Measurements from ENCODE around the gene MFSD11. TPM values are rescaled to one million over a fixed set of nuclear protein-coding genes. Genes with fewer than 3 reads are reported as not detected.

MFSD11 gene
- total RNA-seq, 1 donor from 2014 or later = 24.1 TPM

DNA sequence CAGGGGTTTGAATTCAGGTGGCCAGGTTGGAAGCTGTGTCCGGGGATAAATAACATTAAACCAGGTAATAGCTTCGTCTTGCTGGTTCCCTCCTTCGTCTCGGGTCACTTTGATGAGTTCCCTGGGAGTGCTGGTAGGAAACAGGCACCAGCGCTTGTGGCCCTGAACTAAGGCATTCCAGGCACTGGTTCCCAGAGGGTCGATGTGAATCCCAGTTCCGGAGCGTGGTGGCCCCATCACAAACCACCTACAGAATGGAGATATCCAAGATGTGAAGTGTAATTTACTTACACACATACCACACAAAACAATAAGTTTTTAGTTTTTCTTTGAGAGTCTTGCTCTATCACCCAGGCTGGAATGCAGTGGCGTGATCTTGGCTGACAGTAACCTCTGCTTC is 14.1 kb upstream of the MFSD11 start:
- H3K4me3 ChIP-seq = no peak overlapping the region
- no peak for DNase-seq (ENCODE audit: extremely low spot score in 2 of 2)

DNA sequence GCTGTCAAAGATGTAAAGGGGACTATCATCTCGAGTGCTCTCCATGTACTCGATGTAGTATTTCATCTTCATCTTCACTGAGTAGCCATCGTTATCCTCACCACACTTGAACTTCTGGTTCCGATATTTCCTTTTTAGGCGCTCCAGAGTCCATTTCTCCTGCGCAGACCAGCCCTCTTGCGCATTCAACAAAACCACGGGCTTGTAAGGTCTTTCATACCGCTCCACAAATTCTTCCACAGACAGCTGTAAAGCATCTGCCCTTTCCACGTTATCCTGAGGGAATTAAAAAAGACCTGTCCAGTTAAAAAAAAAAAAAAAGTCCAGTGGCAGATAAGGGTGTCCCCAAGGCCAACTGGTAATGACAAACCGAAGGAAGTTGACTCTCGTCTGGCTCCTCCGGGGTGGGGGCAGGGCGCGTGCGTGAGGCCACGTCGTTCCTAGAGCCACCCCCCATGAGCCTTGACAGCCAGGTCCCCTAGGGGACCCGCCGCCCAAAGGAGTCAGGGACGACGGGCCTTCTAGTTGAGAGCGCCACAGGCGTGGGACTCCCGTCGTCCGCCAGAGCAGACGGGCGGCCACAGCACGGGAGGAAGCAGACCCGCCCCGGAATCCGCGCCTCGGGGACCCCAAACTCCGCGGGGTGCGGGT is 12.2 kb upstream of the MFSD11 start:
- peaks cover 56% of the 10 kb centered on the region for H3K4me1 ChIP-seq
- H3K27ac ChIP-seq = peak overlapping the region; percentile 99
- intact Hi-C loops (cut with DNase I) = no loop called here
- peak overlapping the region; percentile 80 to 95 for H3K4me3 ChIP-seq
- TF ChIP-seq POLR2AphosphoS5 (IDR thresholded peaks at IDR 0.05; ENCODE audit: insufficient read depth in 1 of 2, low read depth in 1 of 2) (peak in 1 of 2 donors; percentile 44), POLR2A (IDR thresholded peaks at IDR 0.05) (no peak)
- TF ChIP-seq, protein P1, sequence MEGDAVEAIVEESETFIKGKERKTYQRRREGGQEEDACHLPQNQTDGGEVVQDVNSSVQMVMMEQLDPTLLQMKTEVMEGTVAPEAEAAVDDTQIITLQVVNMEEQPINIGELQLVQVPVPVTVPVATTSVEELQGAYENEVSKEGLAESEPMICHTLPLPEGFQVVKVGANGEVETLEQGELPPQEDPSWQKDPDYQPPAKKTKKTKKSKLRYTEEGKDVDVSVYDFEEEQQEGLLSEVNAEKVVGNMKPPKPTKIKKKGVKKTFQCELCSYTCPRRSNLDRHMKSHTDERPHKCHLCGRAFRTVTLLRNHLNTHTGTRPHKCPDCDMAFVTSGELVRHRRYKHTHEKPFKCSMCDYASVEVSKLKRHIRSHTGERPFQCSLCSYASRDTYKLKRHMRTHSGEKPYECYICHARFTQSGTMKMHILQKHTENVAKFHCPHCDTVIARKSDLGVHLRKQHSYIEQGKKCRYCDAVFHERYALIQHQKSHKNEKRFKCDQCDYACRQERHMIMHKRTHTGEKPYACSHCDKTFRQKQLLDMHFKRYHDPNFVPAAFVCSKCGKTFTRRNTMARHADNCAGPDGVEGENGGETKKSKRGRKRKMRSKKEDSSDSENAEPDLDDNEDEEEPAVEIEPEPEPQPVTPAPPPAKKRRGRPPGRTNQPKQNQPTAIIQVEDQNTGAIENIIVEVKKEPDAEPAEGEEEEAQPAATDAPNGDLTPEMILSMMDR (IDR thresholded peaks at IDR 0.05) = no peak
- no peaks in the 10 kb centered on the region for H3K27me3 ChIP-seq
- no peaks in the 10 kb centered on the region for H3K9me3 ChIP-seq
- no peak for DNase-seq (ENCODE audit: extremely low spot score in 2 of 2)
- peaks cover 0 to 50% of the 10 kb centered on the region in 2 donors for H3K36me3 ChIP-seq

More for the DNA sequence above, 14.1 kb upstream of the MFSD11 start:
- intact Hi-C loops (cut with DNase I) = no loop called here
- no peaks in the 10 kb centered on the region for H3K27me3 ChIP-seq
- H3K9me3 ChIP-seq = no peaks in the 10 kb centered on the region
- peaks cover 47% of the 10 kb centered on the region for H3K4me1 ChIP-seq
- H3K27ac ChIP-seq = no peak overlapping the region
- peaks cover 0 to 58% of the 10 kb centered on the region in 2 donors for H3K36me3 ChIP-seq
- TF ChIP-seq POLR2AphosphoS5 (IDR thresholded peaks at IDR 0.05; ENCODE audit: insufficient read depth in 1 of 2, low read depth in 1 of 2) = no peak
- TF ChIP-seq, protein P1 (IDR thresholded peaks at IDR 0.05) = no peak
- TF ChIP-seq POLR2A (IDR thresholded peaks at IDR 0.05) = no peak

DNA sequence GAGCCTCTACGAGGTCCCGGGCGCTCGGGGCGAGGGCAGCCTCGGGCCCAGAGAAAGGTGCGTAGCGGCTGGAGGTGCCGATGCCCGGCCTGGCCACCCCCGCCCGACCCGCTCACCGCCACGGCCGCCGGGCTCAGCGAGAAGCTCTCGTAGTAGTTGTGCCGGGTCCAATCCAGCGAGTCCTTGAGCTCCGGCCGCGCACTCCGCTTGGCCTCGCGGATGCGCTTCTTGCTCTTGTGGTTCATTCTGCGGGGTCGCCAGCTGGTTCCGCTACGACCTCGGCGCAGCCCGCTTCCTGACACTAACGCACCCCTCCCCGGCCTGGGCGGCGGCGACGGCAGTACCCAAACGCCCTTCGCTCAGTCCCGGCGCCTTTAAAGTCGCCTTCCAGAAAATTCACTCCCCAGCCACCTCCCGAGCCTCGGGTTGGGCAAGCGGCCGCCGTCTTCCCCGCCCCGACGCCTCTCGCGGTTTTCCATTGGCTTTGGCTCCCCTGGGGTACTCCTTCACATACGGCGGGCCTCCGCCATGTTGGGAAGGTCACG is 11.6 kb upstream of the MFSD11 start, which contains the start of gene JMJD6:
Gene JMJD6 (minus strand): TSS at position 376 of the 545 bp plus-strand sequence. CDS start 131 bp downstream, at position 245.
- Histone ChIP-seq H3K27me3 (no peaks in the 10 kb centered on the region), H3K4me1 (peaks cover 59% of the 10 kb centered on the region), H3K4me3 (peak within 1 kb of the TSS; percentile 80 to 95), H3K36me3 (peaks cover 0 to 47% of the 10 kb centered on the region in 2 donors), H3K9me3 (no peaks in the 10 kb centered on the region), H3K27ac (peak within 1 kb of the TSS; percentile 99)
- intact Hi-C loops (cut with DNase I) = no loop called here
- TF ChIP-seq, protein P1 (IDR thresholded peaks at IDR 0.05) = no peak
- peak; percentile 94 to 97 for TF ChIP-seq POLR2AphosphoS5 (IDR thresholded peaks at IDR 0.05; ENCODE audit: insufficient read depth in 1 of 2, low read depth in 1 of 2)
- TF ChIP-seq POLR2A (IDR thresholded peaks at IDR 0.05) = peak in 1 of 2 donors; percentile 94
- peak in 1 of 2 donors; percentile 99 for DNase-seq (ENCODE audit: extremely low spot score in 2 of 2)

DNA sequence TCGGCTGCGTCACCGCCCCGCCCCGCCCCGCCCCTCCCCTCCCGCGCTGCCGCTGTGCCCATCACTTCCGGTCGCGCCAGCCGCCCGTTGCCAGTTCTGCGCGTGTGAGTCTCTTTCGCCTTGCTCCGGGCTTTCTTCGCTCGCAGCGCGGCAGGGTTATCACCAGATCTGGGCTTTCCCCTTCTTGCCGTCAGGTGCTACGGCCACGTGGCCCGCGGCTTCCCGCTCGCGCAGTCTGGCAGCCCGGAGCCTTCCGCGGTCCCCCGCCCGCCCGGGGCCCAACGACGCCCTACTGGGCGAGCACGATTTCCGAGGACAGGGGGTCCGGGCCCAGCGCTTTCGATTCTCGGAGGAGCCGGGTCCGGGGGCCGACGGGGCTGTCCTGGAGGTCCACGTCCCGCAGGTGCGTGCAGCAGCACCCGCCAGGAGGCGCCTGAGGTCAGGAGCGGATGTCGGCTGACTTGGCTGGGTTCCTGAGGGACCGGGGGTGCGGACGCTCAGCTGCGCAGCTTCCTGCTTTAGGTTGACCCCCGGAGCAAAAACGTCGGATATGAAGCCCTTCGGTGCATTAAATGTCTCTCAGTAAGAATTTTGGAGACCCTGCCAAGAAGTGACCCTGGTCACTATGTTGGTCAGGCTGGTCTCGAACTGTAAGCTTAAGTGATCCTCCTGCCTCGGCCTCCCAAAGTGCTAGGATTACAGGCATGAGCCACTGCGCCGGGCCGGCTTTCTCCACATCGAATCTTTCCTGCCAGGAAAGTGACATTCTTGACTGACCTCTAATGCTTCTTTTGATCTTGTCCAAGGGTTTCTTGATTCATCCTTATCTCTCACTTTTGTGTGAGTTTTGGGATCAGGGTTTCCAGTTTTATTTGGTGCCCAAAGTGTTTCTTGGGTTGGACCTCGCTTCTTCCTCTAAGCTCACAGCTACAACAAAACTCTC is 10.9 kb upstream of the MFSD11 start, which contains the start of gene METTL23:
Gene METTL23 (plus strand): TSS at position 64 of the 943 bp plus-strand sequence. CDS start 2,872 bp downstream, outside the sequence.
- Histone ChIP-seq H3K4me3 (peak within 1 kb of the TSS; percentile 80 to 95), H3K4me1 (peaks cover 67% of the 10 kb centered on the region), H3K27me3 (no peaks in the 10 kb centered on the region), H3K36me3 (peaks cover 0 to 46% of the 10 kb centered on the region in 2 donors), H3K27ac (peak within 1 kb of the TSS; percentile 99), H3K9me3 (no peaks in the 10 kb centered on the region)
- TF ChIP-seq, protein P1 (IDR thresholded peaks at IDR 0.05) = peak; percentile 55 to 83 (median 67)
- TF ChIP-seq POLR2AphosphoS5 (IDR thresholded peaks at IDR 0.05; ENCODE audit: insufficient read depth in 1 of 2, low read depth in 1 of 2) = peak in 1 of 2 donors; percentile 92
- peak in 1 of 2 donors; percentile 34 for TF ChIP-seq POLR2A (IDR thresholded peaks at IDR 0.05)
- no peak for DNase-seq (ENCODE audit: extremely low spot score in 2 of 2)
- intact Hi-C loops (cut with DNase I) = no loop called here
